Astrocyte (in vitro differentiated cells and primary cell): ENCODE results near the gene A4GALT.

Experiments used
- EZH2 ChIP-seq: IDR thresholded peaks from 2 replicates; pipeline ENCODE4 v1.6.1; 2012; ENCODE audit warnings: mild to moderate bottlenecking, low read length, inconsistent platforms; ENCODE audit not compliant: insufficient read depth
- TF ChIP-seq, protein P1 (sequence below): IDR thresholded peaks from 2 replicates; pipeline ENCODE4 v1.5.1; 2011; ENCODE audit warnings: low read depth, mild to moderate bottlenecking, inconsistent platforms, low read length, moderate library complexity; ENCODE audit not compliant: insufficient read depth

DNA sequence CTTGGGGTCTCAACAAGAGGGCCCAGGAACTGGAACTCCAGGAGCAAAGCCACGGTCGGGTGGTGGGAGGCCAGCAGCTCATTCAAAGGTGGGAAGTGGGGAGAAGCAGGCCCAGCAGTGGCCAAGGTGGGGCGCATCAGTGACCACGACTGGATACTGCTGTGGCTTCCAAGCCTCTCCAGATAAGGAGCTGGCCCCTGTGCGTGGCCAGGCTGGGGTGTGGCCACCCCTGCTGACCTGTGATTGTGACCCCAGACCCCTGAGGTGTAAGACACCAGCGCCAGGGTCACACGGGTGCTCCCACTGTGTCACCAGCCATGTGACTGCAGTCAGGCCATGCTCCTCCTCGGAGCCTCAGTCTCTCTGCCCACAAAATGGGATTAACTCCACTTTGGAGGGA, 20.3 kb downstream of the A4GALT start:
- TF ChIP-seq, protein P1, sequence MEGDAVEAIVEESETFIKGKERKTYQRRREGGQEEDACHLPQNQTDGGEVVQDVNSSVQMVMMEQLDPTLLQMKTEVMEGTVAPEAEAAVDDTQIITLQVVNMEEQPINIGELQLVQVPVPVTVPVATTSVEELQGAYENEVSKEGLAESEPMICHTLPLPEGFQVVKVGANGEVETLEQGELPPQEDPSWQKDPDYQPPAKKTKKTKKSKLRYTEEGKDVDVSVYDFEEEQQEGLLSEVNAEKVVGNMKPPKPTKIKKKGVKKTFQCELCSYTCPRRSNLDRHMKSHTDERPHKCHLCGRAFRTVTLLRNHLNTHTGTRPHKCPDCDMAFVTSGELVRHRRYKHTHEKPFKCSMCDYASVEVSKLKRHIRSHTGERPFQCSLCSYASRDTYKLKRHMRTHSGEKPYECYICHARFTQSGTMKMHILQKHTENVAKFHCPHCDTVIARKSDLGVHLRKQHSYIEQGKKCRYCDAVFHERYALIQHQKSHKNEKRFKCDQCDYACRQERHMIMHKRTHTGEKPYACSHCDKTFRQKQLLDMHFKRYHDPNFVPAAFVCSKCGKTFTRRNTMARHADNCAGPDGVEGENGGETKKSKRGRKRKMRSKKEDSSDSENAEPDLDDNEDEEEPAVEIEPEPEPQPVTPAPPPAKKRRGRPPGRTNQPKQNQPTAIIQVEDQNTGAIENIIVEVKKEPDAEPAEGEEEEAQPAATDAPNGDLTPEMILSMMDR: no peak
- no peak for TF ChIP-seq EZH2
